ENCODE measurements around the gene GJD2. TPM values are rescaled to one million over a fixed set of nuclear protein-coding genes. Genes with fewer than 3 reads are reported as not detected.
A peak's percentile ranks its signal among the peaks of the same experiment; 100 is the strongest.

The GJD2 gene
- total RNA-seq, 1 experiment from 2014 or later, result not detected

- Histone ChIP-seq H2BK15ac (ENCODE audit: low read depth, low read length) (no peak overlapping the region), H3K27me3 (ENCODE audit: insufficient read depth, low read length) (no peaks in the 10 kb centered on the region), H3K18ac (ENCODE audit: insufficient read length, low read depth, low read length) (no peak overlapping the region), H2BK12ac (ENCODE audit: insufficient read length, low read depth, low read length) (no peak overlapping the region), H3K9ac (ENCODE audit: extremely low read depth, insufficient read length, low read length) (no peak overlapping the region), H2BK120ac (ENCODE audit: low read depth, low read length, poor library complexity, severe bottlenecking) (no peak overlapping the region), H2AFZ (ENCODE audit: low read length) (no peak overlapping the region), H3K27ac (ENCODE audit: insufficient read length, low read depth, low read length) (no peak overlapping the region), H3K14ac (ENCODE audit: insufficient read depth, low read length) (no peak overlapping the region), H3K23ac (ENCODE audit: insufficient read length, low read depth, low read length) (no peak overlapping the region), H3K4ac (ENCODE audit: low read depth, low read length) (no peak overlapping the region), H4K5ac (ENCODE audit: insufficient read length, low read depth, low read length) (no peak overlapping the region), H3K4me2 (ENCODE audit: insufficient read depth, insufficient read length, low read length) (peak overlapping the region; percentile 7), H4K8ac (replicated peaks; ENCODE audit: insufficient read length, low read depth, low read length) (no peak overlapping the region), H3K56ac (ENCODE audit: insufficient read length, low read depth, low read length) (no peak overlapping the region), H3T11ph (ENCODE audit: low read length) (no peak overlapping the region), H3K4me1 (ENCODE audit: insufficient read depth, low read length) (peaks cover 11% of the 10 kb centered on the region; the same call in 1 of the 2 replicates), H2BK20ac (ENCODE audit: low read depth, low read length, poor library complexity, severe bottlenecking) (no peak overlapping the region), H4K20me1 (ENCODE audit: control insufficient read depth, insufficient read depth, insufficient read length) (no peaks in the 10 kb centered on the region), H3K9me3 (ENCODE audit: control insufficient read depth, low read depth, low read length) (no peaks in the 10 kb centered on the region), H2AK5ac (ENCODE audit: insufficient read length, low read length) (no peak overlapping the region), H3K23me2 (ENCODE audit: insufficient read length, low read depth, low read length, poor library complexity, severe bottlenecking) (no peaks in the 10 kb centered on the region), H3K79me2 (ENCODE audit: insufficient read depth, low read length) (no peaks in the 10 kb centered on the region), H4K91ac (ENCODE audit: insufficient read length, low read depth, low read length) (no peak overlapping the region), H3K79me1 (ENCODE audit: insufficient read depth, low read depth, low read length, poor library complexity, severe bottlenecking) (no peaks in the 10 kb centered on the region), H2BK5ac (ENCODE audit: insufficient read length, low read length) (no peak overlapping the region)
- Mint-ChIP-seq H3K4me1 (peaks cover 54 to 60% of the 10 kb centered on the region in 2 experiments), H3K9me3 (peaks cover 0 to 6% of the 10 kb centered on the region in 2 experiments; a peak in 3 of 5 replicates), H3K27ac (peak overlapping the region in 2 of 3 experiments; percentile 31 to 74; a peak in 3 of 7 replicates), H3K27me3 (ENCODE audit: low read depth) (peaks cover 8% of the 10 kb centered on the region), H3K36me3 (ENCODE audit: insufficient read depth in 1 of 3, low read depth in 3 of 3) (peaks cover 0 to 7% (median 0%) of the 10 kb centered on the region in 3 experiments; a peak in 3 of 7 replicates), H3K4me3 (peak overlapping the region; percentile 52 to 70)
- no peak for DNase-seq
- no CpG with 5 or more reads among the region's 4 CpGs for WGBS (ENCODE audit: extremely low coverage, insufficient read length, low lambda C conversion rate)
- no peak for TF ChIP-seq CTCF (conservative IDR thresholded peaks at IDR 0.05)
These were observed 32.4 kb downstream of the GJD2 start for GRCh38 chr15:34722439-34722836.
